ENCODE data around the gene COX11.

COX11 gene, protein sequence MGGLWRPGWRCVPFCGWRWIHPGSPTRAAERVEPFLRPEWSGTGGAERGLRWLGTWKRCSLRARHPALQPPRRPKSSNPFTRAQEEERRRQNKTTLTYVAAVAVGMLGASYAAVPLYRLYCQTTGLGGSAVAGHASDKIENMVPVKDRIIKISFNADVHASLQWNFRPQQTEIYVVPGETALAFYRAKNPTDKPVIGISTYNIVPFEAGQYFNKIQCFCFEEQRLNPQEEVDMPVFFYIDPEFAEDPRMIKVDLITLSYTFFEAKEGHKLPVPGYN

DNA sequence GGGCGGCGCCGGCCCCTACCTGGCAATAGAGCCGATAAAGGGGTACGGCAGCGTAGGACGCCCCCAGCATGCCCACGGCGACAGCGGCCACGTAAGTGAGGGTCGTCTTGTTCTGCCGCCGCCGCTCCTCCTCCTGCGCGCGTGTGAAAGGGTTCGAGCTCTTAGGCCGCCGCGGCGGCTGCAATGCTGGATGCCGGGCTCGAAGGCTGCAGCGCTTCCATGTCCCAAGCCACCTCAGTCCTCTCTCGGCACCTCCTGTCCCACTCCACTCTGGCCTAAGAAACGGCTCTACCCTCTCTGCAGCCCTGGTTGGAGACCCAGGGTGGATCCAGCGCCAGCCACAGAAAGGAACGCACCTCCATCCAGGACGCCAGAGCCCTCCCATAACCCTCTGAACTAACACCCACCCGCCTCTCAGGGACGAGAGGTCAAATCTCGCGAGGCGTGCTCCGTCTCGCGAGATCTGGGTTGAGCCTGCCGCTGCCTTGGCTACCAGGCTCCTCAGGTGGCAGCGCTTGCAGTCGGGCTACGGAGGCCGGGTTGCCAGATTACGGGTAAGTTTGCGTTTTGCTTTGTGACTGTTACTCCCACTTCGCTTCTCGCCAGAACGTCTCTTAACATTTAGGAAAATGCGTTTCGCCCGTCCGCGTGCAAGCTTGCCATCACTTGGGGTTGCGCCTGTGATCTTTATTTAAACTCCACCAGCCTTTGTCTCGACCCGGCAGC lies at the start of gene COX11, which contains the start of gene STXBP4:
Gene COX11, minus strand, starts transcription at position 393 of the 726 bp plus-strand sequence. Its CDS starts 8 bp downstream, at position 385.
Gene STXBP4, plus strand, starts transcription at position 504 of the 726 bp plus-strand sequence. CDS start 17,455 bp downstream, outside the sequence.
- DNase-seq (ENCODE audit: low read depth, low spot score), result peak; percentile 86

DNA sequence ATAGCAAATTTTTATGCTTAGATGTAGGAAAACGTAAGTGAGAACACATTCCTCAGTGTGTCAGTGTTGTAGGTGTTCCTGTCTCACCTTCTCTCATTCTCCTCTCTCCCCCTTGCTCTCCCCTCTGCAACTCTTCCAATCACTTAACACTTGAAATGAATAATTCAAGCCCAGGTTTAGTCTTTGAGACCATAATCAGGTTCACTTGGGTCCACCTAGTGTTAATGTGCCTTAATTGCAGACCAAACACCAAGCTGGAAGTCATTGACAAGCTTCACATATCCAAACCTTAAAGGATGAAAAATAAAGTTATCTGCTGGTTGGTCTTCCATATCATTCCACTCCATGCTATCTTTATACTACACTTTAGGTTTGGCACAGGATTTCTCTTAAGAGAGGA lies 37.1 kb upstream of the COX11 start:
- DNase-seq (ENCODE audit: low read depth, low spot score), result no peak

DNA sequence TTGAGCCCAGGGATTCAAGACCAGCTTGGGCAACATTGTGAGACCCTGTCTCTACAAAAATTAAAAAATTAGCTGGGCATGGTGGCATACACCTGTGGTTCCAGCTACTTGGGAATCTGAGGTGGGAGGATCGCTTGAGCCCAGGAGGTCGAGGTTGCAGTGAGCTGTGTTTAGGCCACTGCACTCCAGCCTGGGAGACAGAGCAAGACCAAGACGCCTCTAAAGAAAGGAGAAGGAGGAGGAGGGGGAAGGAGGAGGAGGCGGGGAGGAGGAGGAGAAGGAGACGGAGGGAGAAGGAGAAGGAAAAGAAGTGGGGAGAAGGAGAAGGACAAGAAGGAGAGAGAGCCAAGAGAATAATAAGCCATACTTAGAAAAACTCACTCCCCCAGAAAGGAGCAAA lies 36.0 kb upstream of the COX11 start:
- DNase-seq (ENCODE audit: low read depth, low spot score), result no peak

DNA sequence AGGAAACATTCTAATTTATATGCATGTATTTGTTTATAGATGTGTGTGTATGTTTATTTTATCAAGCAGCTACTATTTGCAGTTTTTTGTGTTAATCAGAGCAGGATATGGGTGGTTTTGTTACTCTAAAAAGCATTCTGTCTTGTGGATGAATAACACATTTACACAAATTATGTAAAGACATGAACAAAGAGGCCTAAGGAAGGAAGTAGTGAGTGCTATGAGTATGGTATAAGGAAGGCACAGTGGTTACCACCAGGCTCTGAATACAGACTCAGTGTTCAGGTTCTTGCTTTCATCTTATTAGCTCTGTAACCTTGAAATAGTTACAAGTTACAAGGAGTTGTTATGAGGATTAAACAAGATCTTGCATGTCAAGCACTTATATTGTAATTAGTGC lies 34.0 kb upstream of the COX11 start:
- DNase-seq (ENCODE audit: low read depth, low spot score), result no peak

DNA sequence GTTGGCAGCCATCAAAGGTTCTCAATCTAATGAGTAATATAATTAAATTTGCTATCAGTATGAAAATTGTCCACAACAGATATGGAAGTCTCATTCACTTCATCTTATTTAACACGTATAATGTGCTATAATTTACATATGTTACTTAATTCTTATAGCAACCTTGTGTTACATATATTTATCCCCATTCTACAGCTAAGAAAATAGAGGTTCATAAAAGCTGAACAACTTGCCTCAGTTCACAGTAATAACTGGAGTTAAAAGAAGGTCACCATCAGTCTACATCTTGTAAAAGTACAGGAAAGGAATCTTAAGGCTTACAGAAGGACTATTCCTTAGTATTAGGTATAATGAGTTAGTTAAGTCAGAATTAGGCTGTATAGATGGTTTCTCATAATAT lies 28.0 kb upstream of the COX11 start:
- no peak for DNase-seq (ENCODE audit: low read depth, low spot score)

DNA sequence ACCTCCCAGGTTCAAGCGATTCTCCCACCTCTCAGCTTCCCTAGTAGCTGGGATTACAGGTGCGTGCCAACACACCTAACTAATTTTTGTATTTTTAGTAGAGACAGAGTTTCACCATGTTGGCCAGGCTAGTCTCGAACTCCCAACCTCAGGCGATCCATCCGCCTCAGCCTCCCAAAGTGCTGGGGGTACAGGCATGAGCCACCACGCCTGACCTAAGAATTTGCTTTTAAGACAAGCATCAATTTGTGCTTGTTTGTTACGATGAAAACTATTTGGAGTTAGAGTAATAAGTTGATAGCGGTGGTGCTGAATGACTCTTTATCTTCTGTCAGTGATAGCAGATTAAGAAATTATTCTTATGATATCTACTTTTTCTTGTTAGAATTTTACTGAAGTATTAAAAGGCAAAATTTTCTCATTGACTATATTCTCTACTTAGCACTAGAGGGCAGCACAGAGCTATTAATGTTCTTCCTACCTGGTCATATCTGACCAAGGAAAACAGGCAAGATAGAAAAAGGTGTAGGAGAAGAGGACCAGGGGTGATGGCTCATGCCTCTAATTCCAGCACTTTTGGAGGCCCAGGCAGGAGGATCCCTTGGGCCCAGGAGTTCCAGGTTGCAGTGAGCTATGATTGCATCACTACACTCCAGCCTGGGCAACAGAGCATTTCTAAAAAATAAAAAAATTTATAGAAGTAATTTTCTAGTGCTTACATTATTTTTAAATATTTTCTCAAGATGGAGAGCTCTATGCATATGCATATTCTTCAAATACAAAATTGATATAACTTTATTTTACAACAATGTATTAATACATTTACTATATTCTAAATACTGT lies 24.6 kb upstream of the COX11 start:
- no peak for DNase-seq (ENCODE audit: low read depth, low spot score)

DNA sequence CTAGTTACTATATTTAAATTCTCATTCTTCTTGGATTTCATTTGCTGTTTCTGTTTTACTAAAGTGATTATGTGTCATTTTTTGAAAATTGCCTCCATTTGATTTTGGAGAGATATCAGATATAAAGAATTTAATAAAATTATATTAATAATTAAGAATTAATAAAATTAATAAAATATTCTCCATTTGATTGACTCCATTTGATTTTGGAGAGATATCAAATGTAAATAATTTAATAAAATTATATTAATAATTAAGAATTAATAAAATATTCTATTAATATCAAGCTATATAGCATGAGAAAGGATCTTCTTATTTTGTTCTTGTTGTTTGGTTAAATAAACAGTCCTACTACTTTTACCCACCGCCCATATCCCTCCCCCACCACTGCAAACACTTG lies 23.1 kb upstream of the COX11 start:
- DNase-seq (ENCODE audit: low read depth, low spot score), result no peak

DNA sequence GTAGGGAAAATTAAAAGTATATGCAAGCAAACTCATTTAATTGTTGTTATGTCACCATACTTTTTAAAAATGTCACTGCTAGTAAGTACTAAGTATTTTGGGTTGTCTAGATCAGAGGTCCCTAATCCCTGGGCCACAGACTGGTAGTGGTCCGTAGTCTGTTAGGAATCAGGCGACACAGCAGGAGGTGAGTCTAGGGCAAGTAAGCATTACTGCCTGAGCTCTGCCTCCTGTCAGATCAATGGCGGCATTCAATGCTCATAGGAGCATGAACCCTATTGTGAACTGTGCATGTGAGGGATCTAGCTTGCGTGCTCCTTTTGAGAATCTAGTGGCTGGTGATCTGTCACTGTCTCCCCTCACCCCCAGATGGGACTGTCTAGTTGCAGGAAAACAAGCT lies 21.7 kb upstream of the COX11 start:
- DNase-seq (ENCODE audit: low read depth, low spot score), result no peak

DNA sequence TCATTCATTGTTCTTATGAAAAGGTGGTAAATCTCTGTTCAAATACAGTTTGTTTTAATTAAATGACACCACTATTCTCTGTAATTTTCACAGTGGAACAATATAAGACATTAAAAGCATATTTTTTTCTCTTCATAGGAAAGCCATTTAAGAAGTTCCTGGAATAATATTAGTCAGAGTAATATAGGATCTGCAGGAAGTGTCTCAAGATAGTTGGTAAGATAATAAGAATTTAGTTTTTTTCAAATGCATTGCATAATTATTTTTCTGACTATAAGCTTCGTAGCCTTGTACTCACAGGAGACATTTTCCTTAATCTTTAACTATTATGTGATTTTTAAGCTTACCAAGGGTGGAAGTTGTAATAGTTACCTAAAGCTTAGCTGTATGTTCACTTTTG lies 17.0 kb upstream of the COX11 start:
- DNase-seq (ENCODE audit: low read depth, low spot score), result no peak

DNA sequence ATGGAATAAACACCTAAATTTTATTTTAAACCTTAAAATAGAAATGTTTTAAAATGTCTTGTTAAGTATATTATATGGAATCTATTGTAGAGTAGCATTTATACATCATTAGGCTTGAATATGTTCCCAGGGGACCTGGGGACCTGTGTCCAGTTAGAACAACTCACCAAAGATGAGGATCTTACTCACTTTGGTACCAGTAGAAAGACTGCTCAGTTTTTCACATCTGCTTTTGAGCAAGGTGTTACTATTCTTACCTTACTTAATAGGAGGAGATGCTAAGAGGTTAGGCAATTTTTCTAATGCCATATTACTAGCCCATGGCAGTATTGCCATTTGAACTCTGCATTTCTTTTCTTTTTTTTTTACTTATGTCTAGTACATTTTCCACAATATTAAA lies 14.8 kb upstream of the COX11 start:
- DNase-seq (ENCODE audit: low read depth, low spot score), result no peak

DNA sequence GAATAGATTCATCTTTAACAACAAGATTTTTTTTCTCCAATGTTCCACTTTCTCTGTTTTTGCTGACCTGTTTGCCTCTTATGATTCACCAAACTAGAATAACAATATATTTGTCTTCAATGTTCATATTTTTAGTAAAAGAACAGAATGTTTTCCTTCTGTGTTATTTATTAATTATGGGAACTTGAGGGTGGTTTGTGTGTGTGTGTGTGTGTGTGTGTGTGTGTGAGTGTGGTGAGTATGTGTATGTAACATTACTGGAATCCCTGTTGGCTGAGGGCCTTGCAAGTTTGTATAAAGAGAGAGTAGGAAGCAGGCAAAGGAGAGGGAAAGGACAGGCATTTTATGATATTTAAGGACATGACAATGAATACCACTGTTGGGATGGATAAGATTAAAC lies 13.9 kb upstream of the COX11 start:
- DNase-seq (ENCODE audit: low read depth, low spot score), result no peak

DNA sequence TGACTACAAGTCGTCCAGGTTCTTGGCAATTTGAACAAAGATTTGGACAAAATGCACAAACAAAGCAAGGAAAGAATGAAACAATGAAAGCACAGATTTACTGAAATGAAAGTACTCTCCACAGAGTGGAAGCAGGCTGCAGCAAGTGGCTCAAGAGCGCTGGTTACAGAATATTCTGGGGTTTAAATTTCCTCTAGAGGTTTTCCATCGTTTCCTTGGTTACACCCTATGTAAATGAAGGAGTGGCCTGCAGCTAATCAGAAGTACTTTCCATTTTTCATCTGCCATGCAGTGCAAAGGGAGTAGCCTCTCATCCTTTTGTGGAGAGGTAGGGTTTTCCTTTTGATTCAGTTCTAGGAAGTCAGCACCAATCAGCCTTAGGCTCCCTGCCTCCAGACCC lies 11.9 kb upstream of the COX11 start:
- DNase-seq (ENCODE audit: low read depth, low spot score), result no peak

DNA sequence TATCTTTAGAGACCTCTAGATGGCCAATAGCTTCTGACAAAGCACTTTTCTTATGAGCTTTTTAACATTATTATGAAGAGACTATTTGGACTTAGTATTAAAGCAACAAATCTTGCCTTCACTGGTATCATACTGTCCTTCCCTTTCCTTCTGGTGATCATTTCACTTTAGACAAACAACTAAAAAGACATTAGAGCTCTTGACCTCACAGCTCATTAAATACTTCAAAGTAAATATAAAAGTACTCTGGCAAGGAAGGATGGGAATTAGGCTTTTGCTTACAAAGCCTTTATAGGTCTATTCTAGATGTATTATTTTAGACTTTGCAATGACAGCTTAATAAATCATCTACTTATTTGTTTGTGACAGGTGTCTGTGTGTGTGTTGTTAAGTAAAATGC lies 11.2 kb upstream of the COX11 start:
- no peak for DNase-seq (ENCODE audit: low read depth, low spot score)

DNA sequence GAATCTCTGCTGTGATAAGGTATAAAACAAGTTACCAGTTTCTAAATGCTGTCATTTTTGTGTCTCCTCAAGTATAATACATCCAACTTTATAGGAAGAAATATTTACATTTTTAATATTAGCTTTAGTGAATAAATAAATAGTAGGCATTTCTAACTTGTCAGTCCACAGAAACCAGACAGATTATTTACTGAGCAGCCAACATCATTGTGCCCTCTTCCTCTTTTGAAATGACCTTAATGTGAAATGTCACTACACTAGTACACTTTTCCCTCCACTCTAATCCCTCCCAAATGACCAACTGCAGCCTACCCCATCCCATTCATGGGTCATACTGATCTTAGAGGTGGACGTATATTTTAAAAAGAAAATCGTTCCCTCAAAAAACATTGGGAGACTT lies 9.3 kb upstream of the COX11 start:
- DNase-seq (ENCODE audit: low read depth, low spot score), result no peak

DNA sequence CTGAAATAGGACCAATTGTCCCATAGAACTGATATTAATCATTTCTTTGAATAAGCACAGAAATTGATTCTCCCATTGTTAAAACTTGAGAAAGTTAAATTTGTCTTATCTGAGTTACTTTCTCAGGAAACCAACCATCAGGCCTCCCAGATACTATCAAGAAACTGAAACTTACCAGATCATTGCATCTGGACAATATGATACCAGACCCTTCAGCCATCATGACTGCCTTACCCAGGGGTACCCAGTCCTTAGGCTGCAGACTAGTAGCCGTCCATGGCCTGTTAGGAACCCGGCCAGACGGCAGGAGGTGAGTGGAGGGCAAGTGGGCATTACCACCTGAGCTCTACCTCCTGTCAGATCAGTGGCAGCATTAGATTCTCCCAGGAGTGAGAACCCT lies 7.9 kb upstream of the COX11 start:
- DNase-seq (ENCODE audit: low read depth, low spot score), result no peak

DNA sequence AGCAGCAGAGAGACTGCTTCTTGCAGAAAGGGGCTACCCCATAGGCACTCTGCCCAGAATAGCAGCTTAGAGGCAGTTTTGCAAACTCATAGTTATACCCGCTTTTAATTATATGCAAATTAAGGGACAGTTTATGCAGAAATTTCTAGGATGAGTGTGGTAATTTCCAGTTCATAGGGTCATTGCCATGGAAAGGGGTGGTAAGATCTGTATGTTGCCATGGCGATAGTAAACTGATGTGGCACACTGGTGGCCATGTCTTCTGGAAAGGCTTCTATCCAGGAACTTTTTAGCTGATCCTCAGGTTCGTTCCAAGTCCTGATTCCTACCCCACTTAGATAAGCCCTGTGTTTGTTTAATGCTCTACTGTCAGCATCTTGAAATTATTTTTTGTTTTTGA lies 6.3 kb upstream of the COX11 start:
- DNase-seq (ENCODE audit: low read depth, low spot score), result no peak

DNA sequence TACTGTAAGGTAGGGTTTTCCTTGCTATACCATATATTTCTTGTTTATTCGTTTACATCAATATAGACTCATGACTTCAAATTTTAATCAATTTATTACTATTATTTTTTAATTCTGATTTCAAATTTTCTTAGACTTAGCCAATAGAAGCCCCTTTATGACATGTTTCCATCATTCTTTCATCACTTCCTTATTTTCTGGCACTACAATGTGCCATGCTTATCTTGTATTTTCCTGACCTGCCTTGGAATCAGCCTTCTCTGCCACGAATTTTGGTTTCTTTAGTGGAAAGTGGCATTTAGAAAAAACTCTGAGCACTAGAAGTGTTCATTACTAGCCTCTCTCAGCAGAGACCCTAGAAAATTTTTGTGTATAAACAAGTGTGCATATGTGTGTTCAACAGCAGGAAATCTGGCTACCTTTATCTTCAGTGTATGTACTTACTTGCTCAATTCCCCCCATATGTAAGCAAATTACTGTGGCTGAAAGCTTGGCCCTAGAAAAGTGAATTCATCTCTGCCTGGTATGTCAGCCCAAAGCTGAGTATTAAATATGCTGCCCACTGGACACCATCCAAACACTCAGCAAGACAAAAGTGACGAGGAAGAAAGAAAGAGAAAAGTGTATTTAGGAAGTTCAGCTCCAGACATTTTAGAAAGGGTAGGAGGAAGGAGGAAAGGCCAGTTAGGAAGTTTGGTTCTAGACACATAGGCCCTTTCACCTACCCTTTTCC lies 4.1 kb upstream of the COX11 start:
- no peak for DNase-seq (ENCODE audit: low read depth, low spot score)

DNA sequence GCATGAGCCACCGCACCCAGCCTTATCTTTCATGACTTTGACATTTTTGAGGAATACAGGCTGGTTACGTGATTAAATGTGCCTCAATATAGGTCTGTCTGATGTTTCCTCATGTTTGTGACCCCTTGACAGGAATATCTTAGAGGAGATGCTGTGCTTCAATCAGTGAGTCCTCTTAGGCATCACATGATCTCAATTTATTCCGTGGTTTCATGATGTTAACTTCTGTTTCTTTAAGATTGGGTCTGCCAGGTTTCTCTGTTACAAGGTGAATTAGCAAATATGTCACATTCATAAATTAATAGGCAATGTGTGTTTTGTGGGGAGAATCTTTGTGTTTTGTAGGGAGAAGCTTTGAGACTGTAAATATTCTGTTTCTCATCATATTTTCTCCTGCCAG lies 3.4 kb upstream of the COX11 start:
- no peak for DNase-seq (ENCODE audit: low read depth, low spot score)

DNA sequence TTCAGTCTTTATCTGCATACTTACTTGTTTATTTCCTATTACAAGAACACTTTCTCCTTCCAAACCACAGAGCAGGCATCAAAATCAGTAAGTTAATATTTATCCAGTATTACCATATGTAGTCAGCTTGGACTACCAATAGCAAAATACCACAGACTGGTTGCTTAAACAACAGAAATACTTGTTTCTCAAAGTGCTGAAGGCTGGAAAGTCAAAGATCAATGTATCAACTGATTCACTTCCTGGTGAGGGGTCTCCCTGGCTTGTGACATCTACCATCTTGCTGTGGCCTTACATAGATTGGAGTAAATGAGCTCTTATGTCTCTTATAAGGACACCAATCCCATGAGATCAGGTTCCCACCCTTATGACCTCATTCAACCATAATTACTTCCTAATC lies 2.7 kb upstream of the COX11 start:
- no peak for DNase-seq (ENCODE audit: low read depth, low spot score)

DNA sequence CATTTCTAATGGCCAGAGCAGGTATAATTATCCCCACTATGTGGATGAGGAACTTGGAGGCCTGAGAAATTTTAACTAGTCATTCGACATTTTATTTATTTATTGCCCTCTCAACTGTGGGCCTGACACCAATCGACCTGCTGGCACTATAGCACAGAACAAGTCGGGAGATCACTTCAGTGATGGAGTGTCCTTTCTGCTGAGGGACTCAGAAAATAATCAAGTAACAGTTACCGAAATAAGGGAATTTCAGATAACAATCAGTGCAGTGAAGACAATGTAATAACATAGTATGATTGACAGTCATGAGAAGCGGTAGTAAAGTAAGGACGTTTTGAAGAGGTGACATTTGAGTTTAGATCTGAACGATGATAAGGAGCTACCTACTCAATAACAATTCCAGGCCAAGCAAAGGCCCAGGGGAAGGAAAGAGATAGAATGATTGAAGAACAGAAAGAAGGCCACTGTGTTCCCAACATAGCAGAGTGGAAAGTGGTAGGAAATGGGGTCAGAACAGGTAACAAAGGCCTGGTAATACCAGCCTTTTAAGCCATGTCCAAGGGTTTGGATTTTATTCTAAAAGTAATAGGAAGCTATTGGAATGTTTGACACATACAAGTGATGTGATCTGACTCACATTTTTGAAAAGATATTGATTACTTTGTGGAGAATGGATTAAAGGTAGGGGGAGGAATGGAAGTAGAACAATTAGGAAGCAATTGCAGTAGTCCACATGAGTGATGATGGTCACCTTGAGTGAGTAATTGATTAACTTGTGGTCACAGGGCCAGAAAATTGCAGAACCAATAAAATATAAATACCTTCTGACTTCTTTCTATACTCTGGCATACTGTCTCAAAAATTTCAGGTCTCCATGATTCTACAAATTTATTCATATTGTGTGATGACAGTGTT lies 1.5 kb upstream of the COX11 start:
- DNase-seq (ENCODE audit: low read depth, low spot score), result no peak

DNA sequence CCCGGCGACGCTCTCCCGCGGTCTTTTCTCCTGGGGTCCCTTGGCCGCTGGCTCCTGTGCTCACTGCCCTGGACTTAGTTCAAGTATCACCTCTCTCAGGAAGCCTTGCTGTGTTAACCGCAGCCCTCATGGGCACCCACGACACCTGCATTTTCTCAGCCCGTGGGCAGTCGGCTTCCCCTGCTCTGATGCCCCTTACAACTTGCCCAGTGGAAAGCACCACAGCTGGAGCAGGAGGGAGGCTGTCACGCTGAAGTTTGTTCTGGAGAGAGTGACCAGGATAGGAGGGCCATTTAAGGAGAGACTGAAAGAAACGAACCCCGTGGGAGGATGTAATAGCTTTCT lies 506 bp upstream of the COX11 start:
- DNase-seq (ENCODE audit: low read depth, low spot score), result no peak
